ENCODE data around the gene TGIF2LY.
"Not testable (repeated sequence)": the region's sequence is repeated elsewhere in the genome, so short reads cannot be mapped to it uniquely, and the experiment has no call there.

Gene TGIF2LY

GRCh38 chrY:3578767-3579166, at the start of gene TGIF2LY:
Gene TGIF2LY (plus strand): TSS chrY:3579067. CDS start chrY:3579245, 178 bp downstream.
- DNase-seq: not testable (repeated sequence)
